Measurements from ENCODE around the gene NCEH1. TPM values are rescaled to one million over a fixed set of nuclear protein-coding genes. Genes with fewer than 3 reads are reported as not detected.
"Not testable (repeated sequence)": the region's sequence is repeated elsewhere in the genome, so short reads cannot be mapped to it uniquely, and the experiment has no call there.

Gene NCEH1
- total RNA-seq, 4 donors from 2014 or later = 4.5 to 9.3 (median 6.1) TPM

DNA sequence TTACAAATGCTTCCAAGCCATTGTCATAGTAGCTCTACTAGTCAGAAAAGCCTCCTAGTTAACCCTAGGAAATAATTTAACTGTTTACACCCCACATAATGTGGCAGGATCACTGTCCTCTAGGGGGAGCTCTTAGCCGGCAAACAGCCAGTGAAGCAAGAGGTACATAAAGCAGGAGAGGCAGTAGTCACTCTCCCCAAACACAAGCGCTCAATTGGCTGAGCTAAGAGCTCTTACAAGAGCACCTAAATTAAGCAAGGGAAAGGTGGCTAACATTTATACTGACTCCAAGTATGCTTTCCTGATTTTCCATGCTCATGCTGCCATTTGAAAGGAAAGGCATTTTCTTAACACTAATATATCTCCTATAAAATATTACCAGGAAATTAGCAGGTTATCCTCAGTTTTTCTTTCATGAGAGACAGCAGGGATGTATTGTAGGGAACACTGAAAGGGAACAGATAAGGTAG, 37.6 kb downstream of the NCEH1 start:
- Histone ChIP-seq H3K36me3 (no peaks in the 10 kb centered on the region), H3K27ac (no peak overlapping the region), H3K27me3 (no peaks in the 10 kb centered on the region), H3K4me1 (peaks cover 3 to 41% (median 7%) of the 10 kb centered on the region in 3 donors), H3K4me3 (no peak overlapping the region), H3K9me3 (no peaks in the 10 kb centered on the region)
- WGBS, 2 donors (ENCODE audit: low coverage in 1 of 2) = 36 to 43% methylated on average over 1 to 2 of the region's 2 CpGs
- no peak for TF ChIP-seq POLR2A (IDR thresholded peaks at IDR 0.05)
- no peak for TF ChIP-seq POLR2AphosphoS5 (IDR thresholded peaks at IDR 0.05)
- TF ChIP-seq CTCF (IDR thresholded peaks at IDR 0.05) = peak; percentile 50 to 73 (median 58)
- no peak for TF ChIP-seq EP300 (IDR thresholded peaks at IDR 0.05)
- no peak for ATAC-seq

- ATAC-seq = no peak
- no peaks in the 10 kb centered on the region for H3K27me3 ChIP-seq
- H3K4me1 ChIP-seq = peaks cover 0 to 33% (median 0%) of the 10 kb centered on the region in 3 donors
- H3K9me3 ChIP-seq = no peaks in the 10 kb centered on the region
- no peak for TF ChIP-seq POLR2AphosphoS5 (IDR thresholded peaks at IDR 0.05)
- TF ChIP-seq POLR2A (IDR thresholded peaks at IDR 0.05) = no peak
- no peak for TF ChIP-seq CTCF (IDR thresholded peaks at IDR 0.05)
- no peak for TF ChIP-seq EP300 (IDR thresholded peaks at IDR 0.05)
- H3K4me3 ChIP-seq = no peak overlapping the region
- no peaks in the 10 kb centered on the region for H3K36me3 ChIP-seq
- H3K27ac ChIP-seq = no peak overlapping the region
- 65 to 69% methylated on average over 4 of the region's 4 CpGs for WGBS, 2 donors (ENCODE audit: low coverage in 1 of 2)
These were observed 41.8 kb downstream of the NCEH1 start for GRCh38 chr3:172669021-172669420.

DNA sequence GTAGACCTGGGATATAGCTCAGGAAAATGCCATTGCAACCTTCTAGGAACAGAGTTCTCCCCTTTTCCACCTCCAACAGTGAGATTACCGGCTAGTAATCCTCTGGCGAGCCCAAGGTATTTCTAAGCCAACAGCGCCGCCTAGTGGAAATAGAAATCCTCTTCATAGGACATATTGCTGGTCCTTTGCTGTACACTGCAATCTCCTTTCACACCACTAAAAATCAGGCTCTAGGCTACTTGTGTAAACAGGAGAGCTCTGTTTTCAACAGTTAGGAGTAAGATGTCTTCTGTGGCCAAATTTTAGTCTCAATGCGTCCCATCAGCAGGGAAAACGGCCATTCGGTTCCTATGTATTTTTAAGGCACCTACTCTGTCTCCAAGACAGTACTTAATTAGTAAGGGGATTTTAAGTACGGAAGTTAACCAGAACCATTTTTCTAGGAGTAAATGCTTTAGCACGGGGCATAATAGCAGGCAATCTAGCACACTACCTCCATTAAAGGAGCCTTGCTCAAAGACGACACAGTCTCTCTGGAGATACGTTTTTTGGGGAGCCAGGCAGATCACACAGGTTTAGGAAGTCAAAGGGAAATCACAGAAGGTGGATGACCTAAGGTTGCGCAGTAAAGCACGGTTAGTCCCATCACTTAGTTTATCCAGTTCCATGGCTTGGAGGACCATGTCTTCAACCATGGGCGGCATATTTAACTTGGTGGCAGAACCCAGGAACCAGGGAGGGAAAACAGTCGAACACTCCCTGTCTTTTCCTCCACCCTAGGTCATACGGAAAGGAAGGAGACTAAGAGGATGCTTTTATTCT, 43.8 kb downstream of the NCEH1 start:
- TF ChIP-seq CTCF (IDR thresholded peaks at IDR 0.05) (peak; percentile 80 to 97 (median 88)), POLR2A (IDR thresholded peaks at IDR 0.05) (no peak), EP300 (IDR thresholded peaks at IDR 0.05) (no peak), POLR2AphosphoS5 (IDR thresholded peaks at IDR 0.05) (no peak)
- Histone ChIP-seq H3K36me3 (no peaks in the 10 kb centered on the region), H3K4me1 (peaks cover 0 to 26% (median 0%) of the 10 kb centered on the region in 3 donors), H3K27ac (no peak overlapping the region), H3K4me3 (no peak overlapping the region), H3K9me3 (no peaks in the 10 kb centered on the region), H3K27me3 (no peaks in the 10 kb centered on the region)
- 56 to 72% methylated on average over 8 to 14 of the region's 16 CpGs for WGBS, 2 donors (ENCODE audit: low coverage in 1 of 2)
- ATAC-seq = peak; percentile 91

GRCh38 chr3:172666181-172666872, 44.5 kb downstream of the NCEH1 start:
- H3K4me1 ChIP-seq = peaks cover 0 to 26% (median 0%) of the 10 kb centered on the region in 3 donors
- TF ChIP-seq EP300 (IDR thresholded peaks at IDR 0.05) (no peak), POLR2A (IDR thresholded peaks at IDR 0.05) (no peak), CTCF (IDR thresholded peaks at IDR 0.05) (no peak), POLR2AphosphoS5 (IDR thresholded peaks at IDR 0.05) (no peak)
- no peak overlapping the region for H3K4me3 ChIP-seq
- no peaks in the 10 kb centered on the region for H3K9me3 ChIP-seq
- H3K27me3 ChIP-seq = no peaks in the 10 kb centered on the region
- WGBS, 2 donors (ENCODE audit: low coverage in 1 of 2) = 91 to 95% methylated on average over 7 of the region's 10 CpGs
- no peaks in the 10 kb centered on the region for H3K36me3 ChIP-seq
- ATAC-seq = no peak
- H3K27ac ChIP-seq = no peak overlapping the region

- H3K9me3 ChIP-seq, H3K27ac ChIP-seq, H3K4me3 ChIP-seq, ATAC-seq, H3K36me3 ChIP-seq, H3K27me3 ChIP-seq: not testable (repeated sequence)
- no CpG with 5 or more reads among the region's 9 CpGs for WGBS, 2 donors (ENCODE audit: low coverage in 1 of 2)
- H3K4me1 ChIP-seq = peaks cover 0 to 24% (median 0%) of the 10 kb centered on the region in 3 donors
These were observed 45.4 kb downstream of the NCEH1 start for GRCh38 chr3:172665510-172665909.

- not testable (repeated sequence) for H3K9me3 ChIP-seq, H3K4me3 ChIP-seq, H3K27me3 ChIP-seq, ATAC-seq, H3K4me1 ChIP-seq, H3K27ac ChIP-seq, H3K36me3 ChIP-seq
- 83 to 100% methylated on average over 1 of the region's 1 CpG for WGBS, 2 donors (ENCODE audit: low coverage in 1 of 2)
These were observed 50.4 kb downstream of the NCEH1 start for GRCh38 chr3:172660421-172660820.
